Activated CD8-positive, alpha-beta T cell treated with anti-CD3 and anti-CD28 coated beads, Interleukin-2, amount 10 ng/mL, durations not matched to agents 7 days and 5 days (primary cell): ENCODE data around the gene FAXC. TPM values are rescaled to one million over a fixed set of nuclear protein-coding genes. Genes with fewer than 3 reads are reported as not detected.
"Not testable (repeated sequence)": the region's sequence is repeated elsewhere in the genome, so short reads cannot be mapped to it uniquely, and the experiment has no call there.

ENCODE experiments used
- ATAC-seq: fragments of 150-1000 bp; cut with Tn5 transposase; one replicate; pipeline ENCODE4 v1.10.0; 2021; ENCODE audit warnings: moderate library complexity
- CTCF ChIA-PET: fragments of 350-600 bp; sonication (Branson Sonifier 250); formaldehyde crosslinking; loops from one replicate; lab custom pipeline; 2021; ENCODE audit warnings: antibody characterized with exemption; lab: Charles Lee
- POLR2A ChIA-PET: fragments of 350-600 bp; sonication (Branson Sonifier 250); formaldehyde crosslinking; loops from one replicate; lab custom pipeline; 2021; ENCODE audit warnings: antibody characterized with exemption; lab: Charles Lee
- DNase-seq: peaks from one replicate; pipeline ENCODE4 v3.0.0-alpha.2; 2020
- H3K27ac Mint-ChIP-seq: one replicate; pipeline ENCODE4 v1.8.0; 2021; ENCODE audit warnings: mild to moderate bottlenecking, mixed read lengths
- H3K27me3 Mint-ChIP-seq: one replicate; pipeline ENCODE4 v1.8.0; 2021; ENCODE audit warnings: low read depth, mixed read lengths
- H3K36me3 Mint-ChIP-seq: one replicate; pipeline ENCODE4 v1.8.0; 2021; ENCODE audit warnings: low read depth, mixed read lengths
- H3K4me1 Mint-ChIP-seq: one replicate; pipeline ENCODE4 v1.8.0; 2021; ENCODE audit warnings: low read depth, mixed read lengths
- H3K4me3 Mint-ChIP-seq: one replicate; pipeline ENCODE4 v1.8.0; 2021; ENCODE audit warnings: mild to moderate bottlenecking, mixed read lengths
- H3K9me3 Mint-ChIP-seq: one replicate; pipeline ENCODE4 v1.8.0; 2022; ENCODE audit warnings: mixed read lengths; ENCODE audit not compliant: insufficient read depth
- total RNA-seq, 2 experiments: library from RNA; stranded (reverse); gene quantifications; one replicate each; pipeline ENCODE4 v1.2.3, GENCODE V29; 2021

FAXC gene
- total RNA-seq, 2 experiments from 2014 or later: not detected

- ATAC-seq (no peak), DNase-seq (no peak)
- no peak overlapping the region for H3K4me3 Mint-ChIP-seq
- H3K36me3 Mint-ChIP-seq: no peaks in the 10 kb centered on the region
- CTCF ChIA-PET: no interaction called here
- H3K27me3 Mint-ChIP-seq: peaks cover 6% of the 10 kb centered on the region
- no peaks in the 10 kb centered on the region for H3K4me1 Mint-ChIP-seq
- POLR2A ChIA-PET: no interaction called here
- no peak overlapping the region for H3K27ac Mint-ChIP-seq
- H3K9me3 Mint-ChIP-seq: no peaks in the 10 kb centered on the region
Observed at GRCh38 chr6:99270826-99271225, 78.6 kb downstream of the FAXC start.

GRCh38 chr6:99270030-99270429 lies 79.4 kb downstream of the FAXC start:
- no peaks in the 10 kb centered on the region for H3K9me3 Mint-ChIP-seq
- H3K27me3 Mint-ChIP-seq: peaks cover 6% of the 10 kb centered on the region
- no peaks in the 10 kb centered on the region for H3K4me1 Mint-ChIP-seq
- ChIA-PET CTCF (no interaction called here), POLR2A (no interaction called here)
- H3K36me3 Mint-ChIP-seq: no peaks in the 10 kb centered on the region
- no peak overlapping the region for H3K4me3 Mint-ChIP-seq
- ATAC-seq (no peak), DNase-seq (no peak)
- no peak overlapping the region for H3K27ac Mint-ChIP-seq

- no peaks in the 10 kb centered on the region for H3K4me1 Mint-ChIP-seq
- no peak for ATAC-seq
- no peak overlapping the region for H3K27ac Mint-ChIP-seq
- CTCF ChIA-PET: no interaction called here
- H3K9me3 Mint-ChIP-seq: no peaks in the 10 kb centered on the region
- no peaks in the 10 kb centered on the region for H3K36me3 Mint-ChIP-seq
- POLR2A ChIA-PET: no interaction called here
- no peak for DNase-seq
- peaks cover 6% of the 10 kb centered on the region for H3K27me3 Mint-ChIP-seq
- H3K4me3 Mint-ChIP-seq: no peak overlapping the region
Observed at GRCh38 chr6:99269207-99269606, 80.3 kb downstream of the FAXC start.

- H3K9me3 Mint-ChIP-seq, H3K27me3 Mint-ChIP-seq, POLR2A ChIA-PET, H3K4me3 Mint-ChIP-seq, H3K27ac Mint-ChIP-seq, H3K36me3 Mint-ChIP-seq, ATAC-seq, DNase-seq, H3K4me1 Mint-ChIP-seq, CTCF ChIA-PET: not testable (repeated sequence)
Observed at GRCh38 chr6:99266996-99267395, 82.5 kb downstream of the FAXC start.

GRCh38 chr6:99265447-99265846 lies 84.0 kb downstream of the FAXC start:
- ATAC-seq, CTCF ChIA-PET, H3K27ac Mint-ChIP-seq, H3K36me3 Mint-ChIP-seq, DNase-seq, H3K9me3 Mint-ChIP-seq, H3K4me1 Mint-ChIP-seq, POLR2A ChIA-PET, H3K27me3 Mint-ChIP-seq, H3K4me3 Mint-ChIP-seq: not testable (repeated sequence)

GRCh38 chr6:99254616-99255550 lies 94.6 kb downstream of the FAXC start:
- H3K27ac Mint-ChIP-seq: no peak overlapping the region
- no peaks in the 10 kb centered on the region for H3K4me1 Mint-ChIP-seq
- H3K36me3 Mint-ChIP-seq: no peaks in the 10 kb centered on the region
- DNase-seq (no peak), ATAC-seq (no peak)
- H3K4me3 Mint-ChIP-seq: no peak overlapping the region
- no peaks in the 10 kb centered on the region for H3K9me3 Mint-ChIP-seq
- CTCF ChIA-PET: no interaction called here
- H3K27me3 Mint-ChIP-seq: peaks cover 2% of the 10 kb centered on the region
- POLR2A ChIA-PET: no interaction called here

GRCh38 chr6:99253271-99253670 lies 96.2 kb downstream of the FAXC start:
- no peak for ATAC-seq
- Mint-ChIP-seq H3K27me3 (no peaks in the 10 kb centered on the region), H3K4me3 (no peak overlapping the region), H3K9me3 (no peaks in the 10 kb centered on the region), H3K27ac (no peak overlapping the region), H3K36me3 (no peaks in the 10 kb centered on the region), H3K4me1 (no peaks in the 10 kb centered on the region)
- ChIA-PET POLR2A (no interaction called here), CTCF (no interaction called here)
- DNase-seq: no peak

- Mint-ChIP-seq H3K4me1 (no peaks in the 10 kb centered on the region), H3K4me3 (no peak overlapping the region), H3K9me3 (no peaks in the 10 kb centered on the region), H3K27me3 (peaks cover 3% of the 10 kb centered on the region), H3K27ac (no peak overlapping the region), H3K36me3 (no peaks in the 10 kb centered on the region)
- CTCF ChIA-PET: no interaction called here
- POLR2A ChIA-PET: no interaction called here
- DNase-seq: no peak
- no peak for ATAC-seq
Observed at GRCh38 chr6:99252421-99252820, 97.1 kb downstream of the FAXC start.

- POLR2A ChIA-PET: no interaction called here
Observed at GRCh38 chr6:99250476-99250875, 99.0 kb downstream of the FAXC start.

GRCh38 chr6:99246602-99247001 lies 102.9 kb downstream of the FAXC start:
- no peak overlapping the region for H3K27ac Mint-ChIP-seq
- no peaks in the 10 kb centered on the region for H3K4me1 Mint-ChIP-seq
- H3K36me3 Mint-ChIP-seq: no peaks in the 10 kb centered on the region
- no peak for ATAC-seq
- ChIA-PET CTCF (no interaction called here), POLR2A (no interaction called here)
- H3K9me3 Mint-ChIP-seq: no peaks in the 10 kb centered on the region
- peaks cover 6% of the 10 kb centered on the region for H3K27me3 Mint-ChIP-seq
- no peak for DNase-seq
- no peak overlapping the region for H3K4me3 Mint-ChIP-seq

More at GRCh38 chr6:99250476-99250875, 99.0 kb downstream of the FAXC start:
- Mint-ChIP-seq H3K27ac (no peak overlapping the region), H3K36me3 (no peaks in the 10 kb centered on the region), H3K4me3 (no peak overlapping the region), H3K4me1 (no peaks in the 10 kb centered on the region), H3K27me3 (peaks cover 3% of the 10 kb centered on the region), H3K9me3 (no peaks in the 10 kb centered on the region)
- ATAC-seq (no peak), DNase-seq (no peak)
- CTCF ChIA-PET: no interaction called here

GRCh38 chr6:99241905-99242534 lies 107.5 kb downstream of the FAXC start:
- H3K9me3 Mint-ChIP-seq: no peaks in the 10 kb centered on the region
- ATAC-seq: no peak
- DNase-seq: no peak
- ChIA-PET POLR2A (interaction anchor here (1.0 kb wide), 1 partner anchor 11 kb away, joined by 3 read pairs; no protein-coding TSS in a partner anchor), CTCF (interaction anchor here (0.9 to 2.5 kb wide), 2 partner anchors 88 to 90 kb away, joined by 3 to 12 read pairs; no protein-coding TSS in a partner anchor)
- H3K27ac Mint-ChIP-seq: no peak overlapping the region
- H3K4me3 Mint-ChIP-seq: no peak overlapping the region
- no peaks in the 10 kb centered on the region for H3K36me3 Mint-ChIP-seq
- H3K27me3 Mint-ChIP-seq: peaks cover 3% of the 10 kb centered on the region
- no peaks in the 10 kb centered on the region for H3K4me1 Mint-ChIP-seq

GRCh38 chr6:99236010-99236409 lies 113.5 kb downstream of the FAXC start:
- CTCF ChIA-PET: no interaction called here
- Mint-ChIP-seq H3K27me3 (peaks cover 9% of the 10 kb centered on the region), H3K4me3 (no peak overlapping the region), H3K27ac (no peak overlapping the region), H3K36me3 (no peaks in the 10 kb centered on the region), H3K4me1 (no peaks in the 10 kb centered on the region), H3K9me3 (no peaks in the 10 kb centered on the region)
- POLR2A ChIA-PET: no interaction called here
- no peak for DNase-seq
- no peak for ATAC-seq
